ENCODE data around the gene PACRG. TPM values are rescaled to one million over a fixed set of nuclear protein-coding genes. Genes with fewer than 3 reads are reported as not detected.

PACRG gene
- polyA plus RNA-seq, 1 of the 3 experiments (the other 2 are of a cell fraction), result 0.56 TPM

DNA sequence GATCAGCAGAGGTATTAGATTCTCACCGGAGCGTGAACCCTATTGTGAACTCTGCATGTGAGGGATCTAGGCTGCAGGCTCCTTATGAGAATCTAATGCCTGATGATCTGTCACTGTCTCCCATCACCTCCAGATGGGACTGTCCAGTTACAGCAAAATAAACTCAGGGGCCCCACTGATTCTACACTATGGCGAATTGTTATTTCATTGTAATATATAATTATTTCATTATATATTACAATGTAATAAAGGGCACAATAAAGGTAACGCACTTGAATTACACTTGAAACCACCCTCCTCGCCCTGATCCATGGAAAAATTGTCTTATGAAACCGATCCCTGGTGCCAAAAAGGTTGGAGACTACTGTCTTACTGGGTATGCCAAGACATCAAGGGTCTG, 18.8 kb upstream of the PACRG start:
- POLR2A ChIA-PET, result no interaction called here
- H3K9ac ChIP-seq, result no peak overlapping the region

GRCh38 chr6:162709431-162709830, 18.3 kb upstream of the PACRG start:
- POLR2A ChIA-PET, result no interaction called here
- Histone ChIP-seq H4K20me1 (ENCODE audit: insufficient read depth) (no peaks in the 10 kb centered on the region), H2AFZ (ENCODE audit: low read depth) (no peak overlapping the region), H3K27ac (ENCODE audit: low read depth in 2 of 2, low read length in 1 of 2) (no peak overlapping the region), H3F3A (replicated peaks; ENCODE audit: insufficient read depth) (no peaks in the 10 kb centered on the region), H3K4me2 (no peak overlapping the region), H3K36me3 (replicated peaks in 1 of 2; ENCODE audit: control insufficient read depth in 1 of 2, insufficient read depth in 2 of 2, low read length in 1 of 2) (no peaks in the 10 kb centered on the region), H3K4me3 (ENCODE audit: low read depth in 2 of 2, low read length in 1 of 2) (no peak overlapping the region), H3K4me1 (ENCODE audit: control insufficient read depth in 1 of 2, insufficient read depth in 2 of 2, low read depth in 1 of 2, low read length in 1 of 2) (peaks cover 0 to 15% of the 10 kb centered on the region in 2 experiments; a peak in 2 of 4 replicates), H3K27me3 (ENCODE audit: insufficient read depth) (no peaks in the 10 kb centered on the region), H3K9me2 (no peaks in the 10 kb centered on the region), H3K9ac (no peak overlapping the region), H3K79me2 (ENCODE audit: insufficient read depth) (no peaks in the 10 kb centered on the region), H3K9me3 (no peaks in the 10 kb centered on the region)
- TF ChIP-seq PBX3 (IDR thresholded peaks at IDR 0.05) (no peak), NRF1 (IDR thresholded peaks at IDR 0.05; ENCODE audit: low read depth, low read length) (no peak), TCF12 (IDR thresholded peaks at IDR 0.05) (no peak)
- TF ChIP-seq, protein P1, sequence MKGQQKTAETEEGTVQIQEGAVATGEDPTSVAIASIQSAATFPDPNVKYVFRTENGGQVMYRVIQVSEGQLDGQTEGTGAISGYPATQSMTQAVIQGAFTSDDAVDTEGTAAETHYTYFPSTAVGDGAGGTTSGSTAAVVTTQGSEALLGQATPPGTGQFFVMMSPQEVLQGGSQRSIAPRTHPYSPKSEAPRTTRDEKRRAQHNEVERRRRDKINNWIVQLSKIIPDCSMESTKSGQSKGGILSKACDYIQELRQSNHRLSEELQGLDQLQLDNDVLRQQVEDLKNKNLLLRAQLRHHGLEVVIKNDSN (IDR thresholded peaks at IDR 0.05; ENCODE audit: borderline replicate concordance, low read depth), result no peak
- TF ChIP-seq, protein P2, sequence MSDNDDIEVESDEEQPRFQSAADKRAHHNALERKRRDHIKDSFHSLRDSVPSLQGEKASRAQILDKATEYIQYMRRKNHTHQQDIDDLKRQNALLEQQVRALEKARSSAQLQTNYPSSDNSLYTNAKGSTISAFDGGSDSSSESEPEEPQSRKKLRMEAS (IDR thresholded peaks at IDR 0.05; ENCODE audit: low read depth), result no peak
- CTCF ChIA-PET, result no interaction called here
- no peak for DNase-seq
- WGBS (ENCODE audit: low lambda C conversion rate), result 82% methylated on average over 4 of the region's 4 CpGs

More for the DNA sequence above, 18.8 kb upstream of the PACRG start:
- Histone ChIP-seq H3K9me2 (no peaks in the 10 kb centered on the region), H3K4me3 (ENCODE audit: low read depth in 2 of 2, low read length in 1 of 2) (no peak overlapping the region), H3K27me3 (ENCODE audit: insufficient read depth) (no peaks in the 10 kb centered on the region), H3K79me2 (ENCODE audit: insufficient read depth) (no peaks in the 10 kb centered on the region), H3F3A (replicated peaks; ENCODE audit: insufficient read depth) (no peaks in the 10 kb centered on the region), H3K27ac (ENCODE audit: low read depth in 2 of 2, low read length in 1 of 2) (no peak overlapping the region), H2AFZ (ENCODE audit: low read depth) (no peak overlapping the region), H3K9me3 (no peaks in the 10 kb centered on the region), H3K4me2 (no peak overlapping the region), H4K20me1 (ENCODE audit: insufficient read depth) (no peaks in the 10 kb centered on the region), H3K4me1 (ENCODE audit: control insufficient read depth in 1 of 2, insufficient read depth in 2 of 2, low read depth in 1 of 2, low read length in 1 of 2) (peaks cover 0 to 12% of the 10 kb centered on the region in 2 experiments; a peak in 2 of 4 replicates), H3K36me3 (replicated peaks in 1 of 2; ENCODE audit: control insufficient read depth in 1 of 2, insufficient read depth in 2 of 2, low read length in 1 of 2) (no peaks in the 10 kb centered on the region)
- CTCF ChIA-PET, result interaction anchor here (0.7 kb wide), 1 partner anchor 1706 kb away, joined by 3 read pairs; no protein-coding TSS in a partner anchor
- no peak for TF ChIP-seq EZH2phosphoT487 (IDR thresholded peaks at IDR 0.05; ENCODE audit: borderline replicate concordance, low read depth)
- no peak for TF ChIP-seq ZBTB33 (IDR thresholded peaks at IDR 0.05; ENCODE audit: borderline replicate concordance, low read depth)
- TF ChIP-seq GATA2 (CRISPR knock-in tag; IDR thresholded peaks at IDR 0.05), result no peak
- TF ChIP-seq, protein P3, sequence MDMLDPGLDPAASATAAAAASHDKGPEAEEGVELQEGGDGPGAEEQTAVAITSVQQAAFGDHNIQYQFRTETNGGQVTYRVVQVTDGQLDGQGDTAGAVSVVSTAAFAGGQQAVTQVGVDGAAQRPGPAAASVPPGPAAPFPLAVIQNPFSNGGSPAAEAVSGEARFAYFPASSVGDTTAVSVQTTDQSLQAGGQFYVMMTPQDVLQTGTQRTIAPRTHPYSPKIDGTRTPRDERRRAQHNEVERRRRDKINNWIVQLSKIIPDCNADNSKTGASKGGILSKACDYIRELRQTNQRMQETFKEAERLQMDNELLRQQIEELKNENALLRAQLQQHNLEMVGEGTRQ (IDR thresholded peaks at IDR 0.05; ENCODE audit: borderline replicate concordance, low read depth, low read length), result no peak
- TF ChIP-seq TEAD4 (IDR thresholded peaks at IDR 0.05; ENCODE audit: borderline replicate concordance, insufficient read depth), result no peak
- no peak for DNase-seq
- WGBS (ENCODE audit: low lambda C conversion rate), result 72% methylated on average over 6 of the region's 6 CpGs
